NCI-H2227 (cell line): ENCODE data around the gene TNFSF13.

Experiments
- DNase-seq: peaks from one replicate; lab custom pipeline; 2025; ENCODE audit not compliant: unreplicated experiment; lab: John Stamatoyannopoulos, UW

The TNFSF13 gene

GRCh38 chr17:7558544-7559319 lies at the start of gene TNFSF13:
Gene TNFSF13 (plus strand): TSS chr17:7558750. CDS start chr17:7559040, 290 bp downstream.
- DNase-seq, result no peak

GRCh38 chr17:7508846-7509245 lies 49.7 kb upstream of the TNFSF13 start:
- DNase-seq, result no peak

- no peak for DNase-seq
These were observed 48.6 kb upstream of the TNFSF13 start for GRCh38 chr17:7509937-7510336.

GRCh38 chr17:7511108-7511507 lies 47.4 kb upstream of the TNFSF13 start:
- no peak for DNase-seq

- no peak for DNase-seq
These were observed 46.4 kb upstream of the TNFSF13 start for GRCh38 chr17:7512105-7512504.

- no peak for DNase-seq
These were observed 45.6 kb upstream of the TNFSF13 start for GRCh38 chr17:7512824-7513540.

- DNase-seq, result no peak
These were observed 44.6 kb upstream of the TNFSF13 start for GRCh38 chr17:7513850-7514419.

GRCh38 chr17:7515911-7516610 lies 42.5 kb upstream of the TNFSF13 start:
- DNase-seq, result no peak

- DNase-seq, result no peak
These were observed 35.5 kb upstream of the TNFSF13 start for GRCh38 chr17:7523033-7523432.

- no peak for DNase-seq
These were observed 29.7 kb upstream of the TNFSF13 start for GRCh38 chr17:7528842-7529241.

GRCh38 chr17:7530023-7530900 lies 28.3 kb upstream of the TNFSF13 start:
- no peak for DNase-seq

GRCh38 chr17:7538050-7538449 lies 20.5 kb upstream of the TNFSF13 start:
- no peak for DNase-seq

- DNase-seq, result no peak
These were observed 19.5 kb upstream of the TNFSF13 start for GRCh38 chr17:7538891-7539545.

- no peak for DNase-seq
These were observed 17.4 kb upstream of the TNFSF13 start for GRCh38 chr17:7541074-7541621.

GRCh38 chr17:7544911-7545310 lies 13.6 kb upstream of the TNFSF13 start:
- no peak for DNase-seq

GRCh38 chr17:7548585-7549400 lies 9.8 kb upstream of the TNFSF13 start, which contains the start of gene TNFSF12:
Gene TNFSF12 (plus strand): TSS chr17:7549058. CDS start chr17:7549154, 96 bp downstream.
- peak; percentile 30 for DNase-seq

- no peak for DNase-seq
These were observed 9.0 kb upstream of the TNFSF13 start for GRCh38 chr17:7549401-7550055.

GRCh38 chr17:7550344-7550743 lies 8.2 kb upstream of the TNFSF13 start:
- no peak for DNase-seq
